H54 (cell line): ENCODE results near the gene MAGI1.

Experiments
- DNase-seq: peaks from one replicate; pipeline ENCODE4 v3.0.0; 2011; ENCODE audit warnings: low spot score, mixed read lengths; ENCODE audit not compliant: insufficient read length
- FAIRE-seq: peaks from 3 replicates; lab custom pipeline; 2011; peaks lifted over from hg19 to GRCh38; lab: Jason Lieb, UNC
- POLR2A ChIP-seq: IDR thresholded peaks from 2 replicates; pipeline ENCODE4 v1.6.1; 2011; ENCODE audit warnings: low read depth, mild to moderate bottlenecking, low read length

Gene MAGI1

DNA sequence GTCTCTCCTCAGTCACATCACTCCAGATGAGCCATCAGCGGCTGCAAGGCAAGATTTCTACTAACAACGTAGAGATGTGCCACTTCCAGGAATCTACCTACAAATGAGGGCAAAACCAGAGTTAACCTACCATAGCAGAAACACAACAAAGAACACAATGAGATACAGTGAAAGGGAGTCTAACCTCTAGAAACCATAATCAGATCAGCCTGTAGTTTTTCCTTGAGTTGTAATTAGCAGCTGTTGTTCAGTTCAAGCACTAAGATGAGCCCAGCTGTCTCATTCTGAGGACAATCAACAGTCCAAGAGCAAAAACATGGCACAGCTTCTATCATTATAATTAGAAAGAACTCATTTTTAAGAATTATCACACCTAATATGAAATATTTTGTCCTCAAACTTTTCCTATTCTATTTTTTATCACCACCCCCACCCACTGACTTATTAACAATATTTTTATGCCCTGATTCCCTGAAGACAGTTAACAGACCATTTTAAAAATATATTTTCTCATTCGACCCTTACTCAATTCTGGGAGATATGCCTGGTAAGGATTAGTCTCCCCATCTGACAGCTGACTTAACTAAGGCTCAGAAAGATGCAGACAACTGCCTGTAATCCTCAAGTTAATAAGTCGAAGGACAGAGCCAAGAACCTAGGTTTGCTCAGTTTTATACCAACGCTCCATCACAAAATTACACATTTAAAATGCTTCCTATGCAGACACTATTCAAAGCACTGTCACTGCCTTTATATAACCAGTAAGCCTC is 50.1 kb downstream of the MAGI1 start:
- DNase-seq: no peak
- no peak for TF ChIP-seq POLR2A
- no peak for FAIRE-seq

DNA sequence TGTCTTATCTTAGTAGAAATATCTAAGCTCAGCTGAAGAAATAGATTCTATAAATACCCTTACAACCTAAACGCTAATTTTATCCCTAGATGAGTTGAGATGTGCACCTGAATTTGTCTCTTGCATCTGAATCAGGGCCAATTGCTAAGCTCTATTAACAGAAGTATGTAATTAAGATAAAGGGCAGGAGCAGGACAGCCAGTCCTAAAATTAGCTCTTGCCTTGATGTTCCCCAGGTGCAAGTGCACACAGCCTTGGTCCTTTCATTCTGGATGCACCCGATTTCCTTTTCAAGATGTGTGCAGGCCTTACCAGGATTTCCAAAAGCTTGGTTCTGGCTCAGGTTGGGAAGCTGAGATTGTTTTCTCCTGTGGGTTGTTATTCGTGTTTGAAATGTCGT is 52.4 kb downstream of the MAGI1 start:
- no peak for TF ChIP-seq POLR2A
- FAIRE-seq (no peak), DNase-seq (no peak)

DNA sequence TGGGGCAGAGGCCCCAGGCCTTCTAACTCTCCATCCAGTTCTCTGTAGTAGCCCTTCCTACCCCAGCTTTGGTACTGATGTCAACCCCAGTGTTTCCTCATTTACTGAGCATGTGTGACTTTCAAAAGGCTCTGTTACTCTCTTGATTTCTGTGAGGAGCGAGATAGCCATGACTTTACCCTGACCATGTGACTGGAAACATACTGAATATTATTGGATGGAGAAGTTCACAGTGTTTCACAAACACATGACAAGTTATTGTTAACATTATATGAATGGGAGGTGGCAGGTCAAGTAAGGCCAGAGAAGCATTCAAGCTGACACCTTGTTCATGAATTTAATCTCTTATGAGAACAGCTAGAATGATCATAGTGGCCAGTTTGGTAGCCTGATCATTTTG is 53.7 kb downstream of the MAGI1 start:
- no peak for FAIRE-seq
- TF ChIP-seq POLR2A: no peak
- DNase-seq: no peak

DNA sequence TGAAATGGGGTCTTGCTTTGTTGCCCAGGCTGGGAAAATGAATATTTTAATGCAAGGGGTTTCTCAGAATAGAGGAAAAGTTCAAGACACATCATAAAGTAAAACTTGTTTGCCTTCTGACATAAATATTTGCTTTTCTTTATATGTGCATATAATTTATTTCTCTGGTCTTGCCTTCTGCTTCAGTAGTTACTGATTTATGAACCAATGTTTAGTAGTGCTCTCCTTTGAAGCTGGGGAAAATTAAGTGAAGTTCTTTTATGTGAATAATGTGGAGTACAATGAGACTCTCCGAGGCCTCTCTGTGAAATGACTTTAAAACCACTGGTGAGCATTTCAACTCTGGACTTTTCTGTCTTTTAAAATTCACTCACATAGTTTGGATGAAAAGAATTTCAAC is 55.6 kb downstream of the MAGI1 start:
- FAIRE-seq (no peak), DNase-seq (no peak)
- no peak for TF ChIP-seq POLR2A

DNA sequence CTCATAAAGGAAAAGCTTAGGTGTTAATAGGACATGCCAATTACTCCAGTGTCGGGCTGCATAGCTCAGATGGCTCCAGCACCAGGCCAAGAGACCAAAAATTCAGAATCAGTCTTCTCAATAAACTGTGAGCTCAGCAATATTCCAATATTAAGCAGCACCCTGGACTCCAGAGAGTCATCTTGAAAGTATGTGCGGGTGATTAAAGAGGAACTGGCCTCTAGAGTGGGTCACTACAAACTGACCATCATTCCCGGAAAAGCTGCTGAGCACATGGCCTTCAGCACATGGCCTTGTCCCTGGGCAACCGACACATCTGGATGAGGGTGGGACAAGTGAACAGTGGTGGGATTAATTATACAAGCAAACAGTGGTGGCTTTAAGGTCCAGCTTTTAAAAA is 59.0 kb downstream of the MAGI1 start:
- no peak for TF ChIP-seq POLR2A
- peak; percentile 27 for FAIRE-seq
- DNase-seq: peak; percentile 33

DNA sequence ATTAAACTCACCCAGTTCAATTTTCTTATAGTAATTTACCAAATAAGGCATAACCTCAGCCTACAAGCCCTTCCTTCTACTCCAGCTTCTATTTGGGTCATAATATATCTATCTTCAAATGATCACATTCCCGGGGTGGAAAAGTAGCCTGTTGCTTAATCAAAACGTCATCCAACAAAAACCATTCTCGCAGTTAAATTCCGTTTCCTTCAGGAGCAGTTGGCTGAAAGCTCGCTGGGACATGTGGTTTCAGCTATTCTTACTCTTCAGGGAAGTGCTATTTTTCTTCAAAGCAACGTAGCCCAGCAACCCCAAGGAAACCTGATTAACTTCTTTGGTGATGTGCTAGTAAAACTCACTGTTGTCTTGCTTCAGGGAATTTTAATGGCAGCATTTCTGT is 59.6 kb downstream of the MAGI1 start:
- FAIRE-seq (no peak), DNase-seq (no peak)
- TF ChIP-seq POLR2A: no peak

DNA sequence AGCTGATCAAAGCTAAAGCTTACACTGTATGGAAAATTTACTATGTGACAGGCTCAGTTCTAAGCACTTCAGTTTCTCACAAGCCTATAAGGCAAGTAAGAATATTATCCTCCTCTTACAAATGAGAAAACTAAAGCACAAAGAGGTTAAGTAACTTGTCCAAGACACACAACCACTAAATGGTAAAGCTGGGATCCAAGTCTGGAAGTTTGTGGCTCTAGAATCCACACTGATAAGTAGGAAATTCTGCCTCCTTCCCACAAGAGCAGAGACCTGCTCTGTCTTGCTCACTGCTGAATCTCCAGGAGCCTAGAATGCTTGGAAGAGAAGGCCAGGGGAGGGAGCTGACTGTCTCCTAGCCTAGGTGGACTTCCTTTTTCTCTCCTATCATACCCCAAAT is 60.6 kb downstream of the MAGI1 start:
- FAIRE-seq (no peak), DNase-seq (no peak)
- TF ChIP-seq POLR2A: no peak

DNA sequence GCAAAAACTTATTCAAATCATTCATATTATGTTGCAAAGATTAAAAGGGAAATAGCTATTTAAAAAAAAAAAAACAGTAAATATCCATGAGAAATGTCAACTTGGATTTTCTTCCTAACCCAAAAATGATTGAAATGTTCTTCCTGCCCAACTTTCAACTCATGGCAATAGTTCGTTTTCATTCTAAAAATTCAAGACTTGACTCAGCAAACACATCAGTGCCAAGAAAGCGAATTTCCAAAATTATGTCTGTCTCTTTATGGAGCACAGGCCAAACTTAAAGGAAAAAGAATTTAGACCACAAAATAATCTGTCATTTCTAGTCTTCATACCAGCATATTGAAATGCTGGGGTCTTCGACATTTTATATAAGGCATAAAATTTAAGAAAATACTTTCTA is 63.7 kb downstream of the MAGI1 start:
- TF ChIP-seq POLR2A: no peak
- no peak for FAIRE-seq
- no peak for DNase-seq

DNA sequence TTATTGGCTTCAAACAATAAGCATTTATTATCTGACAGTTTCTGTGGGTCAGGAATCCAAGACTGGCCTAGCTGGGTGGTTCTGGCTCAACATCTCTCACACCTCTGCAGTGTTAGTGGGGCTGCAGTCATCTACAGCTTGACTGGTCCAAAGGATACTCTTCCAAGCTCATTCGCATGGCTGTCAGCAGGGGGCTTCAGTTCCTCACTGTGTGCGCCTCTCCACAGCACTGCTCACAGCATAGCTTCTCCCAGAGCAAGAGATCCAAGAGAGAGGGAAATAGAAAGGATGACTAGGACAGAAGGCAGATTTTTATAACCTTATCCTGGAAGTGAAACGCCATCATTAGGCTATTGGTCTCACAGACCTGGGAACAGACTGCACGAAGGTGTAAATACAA is 64.2 kb downstream of the MAGI1 start:
- DNase-seq: no peak
- FAIRE-seq: no peak
- no peak for TF ChIP-seq POLR2A

DNA sequence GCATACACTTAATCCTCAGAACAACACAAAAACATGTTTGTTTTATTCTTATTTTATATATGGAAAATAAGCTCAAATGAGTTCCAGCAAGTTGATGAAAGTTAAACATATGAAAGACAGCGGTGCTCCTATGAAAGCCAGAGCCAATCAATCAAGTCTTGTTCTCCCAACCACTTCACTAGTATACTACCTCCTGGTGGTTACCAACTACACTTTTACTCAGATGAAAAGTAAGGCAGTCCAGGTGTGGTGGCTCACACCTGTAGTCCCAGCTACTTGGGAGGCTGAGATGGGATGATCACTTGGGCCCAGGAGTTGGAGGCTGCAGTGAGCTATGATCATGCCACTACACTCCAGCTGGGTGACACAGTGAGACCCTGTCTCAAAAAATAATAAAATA is 66.0 kb downstream of the MAGI1 start:
- FAIRE-seq: no peak
- no peak for DNase-seq

DNA sequence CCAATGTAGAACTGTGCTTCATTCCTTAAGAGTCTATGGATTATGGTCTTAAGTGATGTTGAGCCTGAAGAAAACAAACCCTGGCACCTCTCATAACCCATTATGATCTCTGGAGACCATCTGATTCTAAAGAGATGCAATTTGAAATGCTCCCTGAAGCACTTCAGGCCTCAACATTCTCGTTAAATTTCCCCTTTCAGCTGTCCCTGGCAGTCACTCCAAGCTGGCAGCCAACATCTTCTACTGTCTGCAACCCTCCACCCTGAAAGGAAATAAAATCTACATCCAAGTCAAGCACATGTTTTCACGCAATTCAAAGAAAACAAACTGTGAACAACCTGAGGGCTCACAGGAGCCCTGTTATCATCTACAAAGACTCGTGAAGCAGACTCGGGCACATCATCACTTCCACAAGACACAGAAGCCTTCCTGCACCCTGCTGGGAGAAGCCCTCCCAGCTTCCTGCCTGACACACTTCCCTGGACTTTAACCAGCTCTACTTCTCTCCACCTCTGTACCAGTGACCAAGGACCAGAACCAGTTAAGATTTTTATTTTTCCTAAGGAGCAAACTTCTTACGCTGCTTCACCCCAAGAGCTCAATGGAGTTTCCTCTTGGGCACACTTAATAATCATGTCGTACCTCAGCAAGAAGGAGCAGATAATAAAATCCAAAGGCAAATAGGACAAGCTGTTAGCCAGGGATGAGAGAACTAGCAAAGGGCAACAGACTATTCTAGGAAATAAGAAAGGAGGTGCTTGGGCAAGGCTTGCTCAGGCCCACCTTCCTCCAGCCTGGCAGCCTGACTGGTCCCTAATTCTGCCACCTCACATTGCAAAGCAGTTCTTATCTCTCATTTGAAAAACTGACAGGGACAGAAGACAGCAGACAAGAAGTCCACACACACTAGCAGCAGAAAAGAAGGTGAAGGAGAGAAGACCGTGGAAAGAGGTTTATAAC is 67.1 kb downstream of the MAGI1 start:
- no peak for FAIRE-seq
- no peak for TF ChIP-seq POLR2A
- no peak for DNase-seq

More for the DNA sequence above, 66.0 kb downstream of the MAGI1 start:
- TF ChIP-seq POLR2A: no peak

DNA sequence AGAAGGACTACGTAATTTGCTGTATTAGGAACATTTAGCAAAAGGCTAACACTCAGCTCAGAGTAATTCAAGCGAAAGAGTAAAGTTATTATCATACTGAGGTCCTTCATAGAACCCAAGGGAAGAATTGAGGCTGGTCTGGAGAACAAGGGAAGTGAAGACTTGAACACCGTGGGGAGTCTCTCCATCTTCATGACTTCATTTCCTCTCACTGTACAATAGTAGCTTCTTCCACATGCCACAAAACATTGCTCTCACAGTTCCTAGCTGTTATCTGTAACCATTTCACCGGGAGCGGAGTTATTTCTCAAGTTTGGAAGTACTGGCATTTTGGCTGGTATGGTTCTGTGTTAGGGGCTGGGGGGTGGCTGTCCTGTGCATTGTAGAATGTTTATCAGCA is 69.7 kb downstream of the MAGI1 start:
- FAIRE-seq (no peak), DNase-seq (no peak)
- TF ChIP-seq POLR2A: no peak

DNA sequence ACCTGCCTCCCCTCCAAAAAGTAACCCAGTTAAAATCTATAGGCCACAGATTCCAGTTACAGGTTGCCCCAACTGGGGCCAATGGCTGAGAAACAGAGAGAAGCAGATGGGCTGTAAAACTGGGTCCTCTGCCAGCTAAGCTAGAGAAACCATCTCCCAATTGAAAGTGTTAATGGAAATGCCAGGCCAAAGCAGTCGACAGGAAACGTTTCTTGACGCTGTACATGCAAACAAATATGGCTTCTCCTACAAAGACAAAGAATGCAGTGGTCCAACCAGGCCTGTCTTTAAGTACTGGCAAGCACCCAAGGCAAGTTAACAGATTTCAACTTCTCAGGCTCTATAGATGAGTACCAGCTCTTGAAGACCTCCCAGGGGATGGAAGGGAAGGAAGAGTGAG is 71.3 kb downstream of the MAGI1 start:
- FAIRE-seq: no peak
- no peak for TF ChIP-seq POLR2A
- DNase-seq: no peak

DNA sequence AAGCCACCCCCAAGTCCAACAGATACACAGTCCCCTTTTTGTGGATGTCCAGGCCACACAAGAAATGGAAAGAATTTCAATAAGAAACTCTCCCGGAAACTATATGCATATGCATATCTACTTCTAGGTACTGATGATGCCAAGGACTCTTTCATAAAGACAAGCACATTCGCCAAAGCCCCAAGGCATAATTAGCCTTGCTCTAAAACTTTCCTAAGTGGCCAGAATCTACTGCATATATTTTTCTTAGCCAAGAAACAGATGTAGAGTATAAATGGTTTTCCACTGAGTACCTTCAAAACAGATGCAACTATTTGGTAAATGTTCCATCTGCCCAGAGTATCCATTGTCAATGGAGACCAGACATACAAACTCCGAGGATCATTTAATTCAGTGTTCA is 73.9 kb downstream of the MAGI1 start:
- FAIRE-seq: no peak
- TF ChIP-seq POLR2A: no peak
- no peak for DNase-seq
